PC-3 (cell line): ENCODE results near the gene TSPEAR. TPM values are rescaled to one million over a fixed set of nuclear protein-coding genes. Genes with fewer than 3 reads are reported as not detected.
"Not testable (repeated sequence)": the region's sequence is repeated elsewhere in the genome, so short reads cannot be mapped to it uniquely, and the experiment has no call there.

Experiments used
- ATAC-seq: fragments of 200-7000 bp; cut with Tn5 transposase; 2 replicates; pipeline ENCODE4 v1.9.1; 2020; ENCODE audit warnings: mild to moderate bottlenecking, moderate library complexity
- BruUV-seq: library from RNA; stranded (reverse); fragments of 400-500 nt; replicated peaks from 2 replicates; lab custom pipeline; 2021; lab: Mats Ljungman, UMichigan
- CTCF ChIA-PET: fragments of 300-600 bp; sonication (Branson Sonifier 250); formaldehyde crosslinking; loops from one replicate; lab custom pipeline; 2022; ENCODE audit warnings: antibody characterized with exemption; lab: Charles Lee
- POLR2A ChIA-PET: fragments of 300-600 bp; sonication (Branson Sonifier 250); formaldehyde crosslinking; loops from one replicate; lab custom pipeline; 2022; ENCODE audit warnings: antibody characterized with exemption; ENCODE audit not compliant: unreplicated experiment; lab: Charles Lee
- DNase-seq: peaks from one replicate; pipeline ENCODE4 v3.0.0-alpha.2; 2015
- H2AFZ ChIP-seq: fragments of 300-600 bp; sonication (generic); 2 replicates; pipeline ENCODE4 v1.6.0; 2016; ENCODE audit warnings: antibody characterized with exemption, low read length
- H3F3A ChIP-seq: fragments of 300-600 bp; sonication (generic); one replicate; pipeline ENCODE4 v1.6.0; 2017; ENCODE audit warnings: antibody characterized with exemption, low read length, control low read depth, mild to moderate bottlenecking; ENCODE audit not compliant: unreplicated experiment
- H3K27ac ChIP-seq: fragments of 300-600 bp; sonication (generic); 2 replicates; pipeline ENCODE4 v1.5.1; 2016; ENCODE audit warnings: mild to moderate bottlenecking, low read length
- H3K27me3 ChIP-seq: fragments of 300-600 bp; sonication (generic); 2 replicates; pipeline ENCODE4 v1.6.1; 2016; ENCODE audit warnings: low read length, mixed read lengths
- H3K36me3 ChIP-seq: fragments of 300-600 bp; sonication (generic); 2 replicates; pipeline ENCODE4 v1.6.1; 2016; ENCODE audit warnings: low read depth, mixed run types, low read length, mixed read lengths
- H3K4me1 ChIP-seq: fragments of 300-600 bp; sonication (generic); 2 replicates; pipeline ENCODE4 v1.5.1; 2016; ENCODE audit warnings: low read length; ENCODE audit not compliant: insufficient read depth
- H3K4me2 ChIP-seq: fragments of 300-600 bp; sonication (generic); 2 replicates; pipeline ENCODE4 v1.6.0; 2016; ENCODE audit warnings: low read length
- H3K4me3 ChIP-seq: fragments of 300-600 bp; sonication (generic); 2 replicates; pipeline ENCODE4 v1.5.1; 2016; ENCODE audit warnings: mild to moderate bottlenecking, low read length, mixed read lengths
- H3K79me2 ChIP-seq: fragments of 300-600 bp; sonication (generic); 2 replicates; pipeline ENCODE4 v1.6.1; 2017; ENCODE audit warnings: low read length, mixed read lengths
- H3K9ac ChIP-seq: fragments of 300-600 bp; sonication (generic); 2 replicates; pipeline ENCODE4 v1.6.0; 2016; ENCODE audit warnings: mild to moderate bottlenecking, low read length
- H3K9me2 ChIP-seq: fragments of 300-600 bp; sonication (generic); replicated peaks from 2 replicates; pipeline ENCODE4 v1.6.1; 2016; ENCODE audit warnings: mixed run types, low read length, mixed read lengths
- H3K9me3 ChIP-seq: fragments of 300-600 bp; sonication (generic); 2 replicates; pipeline ENCODE4 v1.6.1; 2016; ENCODE audit warnings: low read length, mixed read lengths
- H4K20me1 ChIP-seq: fragments of 300-600 bp; sonication (generic); 2 replicates; pipeline ENCODE4 v1.6.1; 2016; ENCODE audit warnings: low read length, mixed read lengths
- CTCF ChIP-seq: fragments of 300-600 bp; sonication (generic); conservative IDR thresholded peaks from 2 replicates; pipeline ENCODE4 v1.5.1; 2017; ENCODE audit warnings: antibody characterized with exemption, low read depth, mild to moderate bottlenecking, low read length
- EZH2 ChIP-seq: fragments of 300-600 bp; sonication (generic); IDR thresholded peaks from one replicate; pipeline ENCODE4 v1.6.1; 2017; ENCODE audit warnings: antibody characterized with exemption, mild to moderate bottlenecking, low read length; ENCODE audit not compliant: unreplicated experiment
- intact Hi-C: fragments of 100-400 bp; cut with micrococcal nuclease; formaldehyde crosslinking; loops from 2 replicates; pipeline ENCODE4 v1.9.0; 2023
- total RNA-seq: library from RNA; depleted of rRNA; stranded (reverse); fragments of >200 nt; gene quantifications from 2 replicates; pipeline ENCODE4 v1.2.3, GENCODE V29; 2014

The TSPEAR gene
- total RNA-seq, 1 experiment from 2014 or later = 2.1 TPM

GRCh38 chr21:44601596-44602462 lies 109.5 kb downstream of the TSPEAR start:
- intact Hi-C loops = no loop called here
- no peaks in the 10 kb centered on the region for H3K9me2 ChIP-seq
- no peak for TF ChIP-seq EZH2
- TF ChIP-seq CTCF = no peak
- ChIA-PET CTCF (no interaction called here), POLR2A (no interaction called here)
- no TSS peak for BruUV-seq
- no peak for ATAC-seq
- no peak overlapping the region for H3K9ac ChIP-seq
- no peak overlapping the region for H3K27ac ChIP-seq
- peaks cover under 1% of the 10 kb centered on the region for H3K4me1 ChIP-seq
- H3F3A ChIP-seq = no peaks in the 10 kb centered on the region
- no peaks in the 10 kb centered on the region for H3K36me3 ChIP-seq
- H3K79me2 ChIP-seq = no peaks in the 10 kb centered on the region
- H3K4me3 ChIP-seq = no peak overlapping the region
- DNase-seq = no peak
- no peaks in the 10 kb centered on the region for H3K9me3 ChIP-seq
- no peak overlapping the region for H2AFZ ChIP-seq
- H4K20me1 ChIP-seq = no peaks in the 10 kb centered on the region
- no peak overlapping the region for H3K4me2 ChIP-seq
- H3K27me3 ChIP-seq = no peaks in the 10 kb centered on the region

GRCh38 chr21:44601091-44601490 lies 110.3 kb downstream of the TSPEAR start:
- DNase-seq, H3K4me3 ChIP-seq, H3K27me3 ChIP-seq, H3K9ac ChIP-seq, BruUV-seq, H3K36me3 ChIP-seq, intact Hi-C loops, H3K9me3 ChIP-seq, H3K9me2 ChIP-seq, H4K20me1 ChIP-seq, H3K79me2 ChIP-seq, H2AFZ ChIP-seq, H3K4me2 ChIP-seq, H3K4me1 ChIP-seq, ATAC-seq, H3F3A ChIP-seq, H3K27ac ChIP-seq, POLR2A ChIA-PET: not testable (repeated sequence)
- CTCF ChIA-PET = interaction anchor here (0.7 kb wide), 1 partner anchor 192 kb away, joined by 4 read pairs; no protein-coding TSS in a partner anchor

GRCh38 chr21:44600118-44600978 lies 111.0 kb downstream of the TSPEAR start, which contains the start of gene KRTAP10-7:
Gene KRTAP10-7, plus strand, starts transcription at chr21:44600597. Its CDS starts 25 bp downstream, at chr21:44600622.
- H3F3A ChIP-seq, H3K36me3 ChIP-seq, H3K9me3 ChIP-seq, intact Hi-C loops, H3K9ac ChIP-seq, H3K4me3 ChIP-seq, H3K4me2 ChIP-seq, H3K27ac ChIP-seq, H3K27me3 ChIP-seq, H3K9me2 ChIP-seq, H3K79me2 ChIP-seq, DNase-seq, H4K20me1 ChIP-seq, BruUV-seq, H2AFZ ChIP-seq, POLR2A ChIA-PET, ATAC-seq: not testable (repeated sequence)
- CTCF ChIA-PET = interaction anchor here (0.7 kb wide), 1 partner anchor 193 kb away, joined by 4 read pairs; no protein-coding TSS in a partner anchor
- H3K4me1 ChIP-seq = peaks cover 12% of the 10 kb centered on the region
